Posterior vena cava (tissue), 2 donors: ENCODE measurements around the gene GAD2. TPM values are rescaled to one million over a fixed set of nuclear protein-coding genes. Genes with fewer than 3 reads are reported as not detected.

Source experiments
- DNase-seq: peaks from one replicate; pipeline ENCODE4 v3.0.0-alpha.2; 2020; ENCODE audit warnings: low spot score
- intact Hi-C, 2 donors: fragments of 100-400 bp; cut with DNase I; formaldehyde crosslinking; loops; one replicate each; pipeline versions ENCODE4 v1.14.1 to v1.14.2; 2022 to 2023
- long read RNA-seq, 2 donors: library from polyadenylated mRNA; unstranded; transcript quantifications; one replicate each; pipeline ENCODE4 v2.0.0, GENCODE V29; 2020 to 2021
- total RNA-seq, 2 donors: library from RNA; stranded (reverse); fragmentation: NEBNext Ultra II Directional; extraction: Animal tissue kit (Norgen Biotek cat#: 25700); gene quantifications; one replicate each; pipeline ENCODE4 v1.2.1, GENCODE V29; 2021
- donor health status: DM: yes; HTN: yes; CAD: no.
- donor health status: DM: yes; HTN: yes; CAD: no.

The GAD2 gene
- not detected for total RNA-seq
- long read RNA-seq, donor 1, result 0 reads
- long read RNA-seq, donor 2, result 0 reads

DNA sequence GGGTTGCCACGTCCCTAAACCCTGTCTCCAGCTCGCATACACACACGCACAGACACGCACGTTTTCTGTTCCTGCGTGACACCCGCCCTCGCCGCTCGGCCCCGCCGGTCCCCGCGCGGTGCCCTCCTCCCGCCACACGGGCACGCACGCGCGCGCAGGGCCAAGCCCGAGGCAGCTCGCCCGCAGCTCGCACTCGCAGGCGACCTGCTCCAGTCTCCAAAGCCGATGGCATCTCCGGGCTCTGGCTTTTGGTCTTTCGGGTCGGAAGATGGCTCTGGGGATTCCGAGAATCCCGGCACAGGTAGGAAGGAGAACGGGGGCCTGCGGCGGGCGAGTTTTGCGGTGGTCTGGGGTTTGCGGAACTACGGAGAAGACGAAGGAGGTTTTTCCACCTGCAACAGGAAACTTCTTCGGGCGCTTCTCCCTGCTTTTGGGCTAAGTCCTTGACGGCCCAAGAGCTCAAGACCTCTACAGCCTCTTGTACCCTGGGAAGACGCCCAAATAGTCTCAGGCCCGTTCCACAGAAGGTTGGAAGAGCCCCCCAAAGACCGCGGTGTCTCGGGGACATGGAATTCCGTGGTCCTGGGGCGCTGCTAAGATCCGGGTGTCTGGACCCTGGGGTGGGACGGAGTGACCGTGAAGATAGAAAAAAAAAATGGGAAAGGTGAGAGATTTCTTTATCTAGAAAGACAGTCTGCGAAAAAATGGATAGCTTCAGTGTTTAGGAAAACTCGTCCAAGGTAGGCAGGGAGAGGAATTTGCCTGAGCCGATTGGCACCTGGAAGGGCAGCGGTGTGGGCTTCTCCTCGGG lies at the start of gene GAD2:
GAD2 (plus strand) TSS at position 190 of the 811 bp plus-strand sequence; CDS start at position 226, 36 bp downstream.
- intact Hi-C loops, result no loop called here
- no peak for DNase-seq

DNA sequence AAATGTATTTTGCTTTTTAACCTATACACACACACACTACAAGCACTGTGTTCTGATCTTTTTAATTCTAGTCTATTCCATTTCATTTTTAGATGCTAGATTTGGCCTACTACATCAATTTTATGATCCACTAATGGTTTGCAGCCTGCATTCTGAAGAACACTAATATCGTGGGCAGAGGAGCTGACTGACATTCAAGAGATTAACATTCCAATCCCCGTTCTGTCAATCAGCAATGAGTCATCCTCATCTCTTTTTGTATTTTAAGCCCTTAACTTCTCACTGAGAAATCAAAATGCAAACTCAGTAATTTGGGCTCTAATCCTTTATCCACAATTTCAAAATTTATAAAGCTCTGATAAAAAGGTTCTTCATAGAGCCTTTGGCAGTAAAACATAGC lies 47.1 kb upstream of the GAD2 start:
- no peak for DNase-seq
- intact Hi-C loops, result no loop called here

DNA sequence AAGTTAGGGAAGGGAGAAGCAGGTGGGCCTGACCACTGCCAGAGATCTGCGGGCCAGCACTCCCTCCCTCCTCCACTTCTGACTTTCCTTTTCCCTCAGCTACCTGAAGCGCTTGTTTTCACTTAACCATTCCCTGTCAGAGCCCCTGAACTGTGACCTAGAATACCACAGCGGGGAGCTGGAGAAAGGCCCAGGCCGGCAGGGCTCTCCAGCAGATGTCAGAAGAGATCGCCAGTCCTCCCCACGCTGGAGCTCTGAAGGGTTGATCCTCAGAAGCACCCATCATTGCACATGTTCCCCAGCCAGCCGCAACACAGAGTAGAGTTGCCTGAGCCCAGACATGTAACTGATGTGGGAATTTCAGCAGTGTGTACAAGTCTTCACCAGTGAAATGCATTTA lies 44.4 kb upstream of the GAD2 start:
- intact Hi-C loops, result no loop called here
- DNase-seq, result no peak

DNA sequence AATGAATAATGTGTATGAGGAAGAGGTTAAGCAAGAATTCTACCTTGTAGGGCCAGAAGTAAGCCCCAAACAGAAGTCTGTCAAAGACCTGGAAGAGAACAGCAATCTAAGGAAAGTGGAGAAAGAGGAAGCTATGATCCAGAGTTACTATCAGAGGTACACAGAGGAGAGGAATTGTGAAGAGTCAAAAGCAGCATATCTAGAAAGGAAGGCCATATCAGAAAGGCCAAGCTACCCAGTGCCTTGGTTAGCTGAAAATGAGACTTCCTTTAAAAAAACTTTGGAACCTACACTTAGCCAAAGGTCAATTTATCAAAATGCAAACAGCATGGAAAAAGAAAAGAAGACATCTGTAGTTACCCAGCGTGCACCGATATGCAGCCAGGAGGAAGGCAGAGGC lies 42.7 kb upstream of the GAD2 start:
- intact Hi-C loops, result no loop called here
- DNase-seq, result no peak

DNA sequence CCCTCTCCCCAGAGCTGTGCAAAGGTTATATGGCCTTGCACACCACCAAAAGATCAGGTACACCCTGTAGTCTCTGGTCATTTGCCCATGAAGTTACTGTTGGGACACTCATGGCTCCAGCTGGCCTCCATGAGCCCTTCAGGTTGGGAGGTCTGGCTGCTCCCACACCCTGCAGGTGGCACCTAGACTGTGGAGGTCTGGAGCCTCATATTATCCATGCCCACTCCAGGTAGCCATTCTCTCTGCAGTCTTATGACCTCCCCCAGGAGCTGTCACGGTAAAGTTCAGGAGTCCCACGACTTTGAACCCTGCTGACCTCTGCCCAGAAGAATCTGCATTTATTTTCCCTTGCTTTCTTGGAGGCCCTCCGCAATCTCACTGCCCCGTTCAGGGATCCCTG lies 39.2 kb upstream of the GAD2 start:
- intact Hi-C loops, result no loop called here

DNA sequence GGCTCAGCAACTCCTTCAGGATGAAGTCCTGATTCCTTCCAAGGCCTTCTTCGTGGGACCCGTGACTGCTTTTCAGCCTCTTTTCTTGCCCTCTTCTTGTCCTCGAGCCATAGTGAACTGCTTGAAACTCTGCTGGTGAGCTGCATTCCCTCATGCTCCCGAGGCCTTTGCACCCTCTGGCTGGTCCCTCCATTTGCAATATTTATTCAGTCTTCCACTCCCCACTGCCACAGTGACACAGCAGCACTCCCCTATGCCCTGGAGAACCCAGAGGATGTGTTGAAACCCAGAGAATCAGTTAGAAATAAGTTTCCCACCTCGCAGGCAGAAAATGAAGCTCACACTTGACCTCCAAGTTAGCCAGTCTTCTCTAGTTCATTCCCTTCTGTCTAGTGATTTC lies 22.3 kb upstream of the GAD2 start:
- DNase-seq, result no peak
- intact Hi-C loops, result no loop called here

More for the DNA sequence above, 39.2 kb upstream of the GAD2 start:
- DNase-seq, result no peak

DNA sequence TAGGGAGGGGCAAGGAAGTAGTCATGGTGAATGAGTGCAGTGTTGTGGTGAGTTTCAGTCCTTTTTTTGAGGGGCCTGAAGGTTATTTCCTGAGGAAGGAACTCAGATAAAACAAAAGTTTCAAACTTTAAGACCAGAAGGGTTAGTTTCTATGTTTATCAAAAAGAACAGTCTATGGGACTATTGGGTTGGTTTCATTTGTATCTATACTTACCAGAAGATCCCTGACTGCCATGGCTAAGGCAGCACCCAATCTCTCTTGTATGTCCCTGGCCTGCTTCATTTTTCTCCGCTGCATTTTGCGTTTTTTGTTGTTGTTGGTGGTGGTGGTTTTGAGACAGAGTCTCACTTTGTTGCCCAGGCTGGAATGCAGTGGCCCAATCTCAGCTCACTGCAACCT lies 19.3 kb upstream of the GAD2 start:
- no peak for DNase-seq

DNA sequence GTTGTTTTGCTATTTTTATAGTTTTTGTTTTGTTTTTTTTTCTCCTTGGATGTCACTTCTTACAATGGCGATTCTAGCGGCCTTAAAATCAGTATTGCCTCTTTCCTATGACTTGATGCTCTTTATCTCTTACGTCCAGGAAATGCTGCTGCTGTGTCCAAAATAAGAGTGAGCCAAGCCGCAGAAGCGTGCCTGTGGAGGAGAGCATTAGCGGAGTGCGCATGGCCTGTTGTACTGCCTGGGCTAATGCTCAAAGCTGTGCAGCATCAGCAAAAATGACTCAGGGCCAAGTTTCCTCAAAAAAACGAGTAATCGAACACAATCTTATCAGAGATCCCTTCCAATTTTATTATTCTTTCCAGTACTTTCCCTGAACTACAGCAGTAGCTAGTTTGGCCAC lies 18.5 kb upstream of the GAD2 start:
- intact Hi-C loops, result no loop called here
- DNase-seq, result no peak

More for the DNA sequence above, 19.3 kb upstream of the GAD2 start:
- intact Hi-C loops, result no loop called here

DNA sequence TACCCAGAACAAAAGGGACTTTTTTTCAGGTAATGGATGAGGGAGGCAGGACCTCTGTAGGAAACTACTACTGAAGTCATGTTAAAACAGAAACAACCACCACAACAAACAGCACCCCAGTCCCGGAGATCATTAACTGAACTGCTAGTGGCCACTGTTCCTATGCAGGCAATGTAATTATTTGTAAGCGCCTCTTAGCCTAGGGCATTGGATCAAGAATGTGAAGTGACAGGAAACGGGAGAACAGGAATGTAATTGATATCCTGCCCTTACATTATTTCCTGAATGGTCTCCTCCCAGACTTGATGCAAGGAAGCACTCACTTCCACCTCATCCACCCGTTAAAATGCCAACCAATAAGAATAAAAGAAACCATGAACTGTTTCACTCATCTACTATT lies 16.7 kb upstream of the GAD2 start:
- no peak for DNase-seq
- intact Hi-C loops, result no loop called here

DNA sequence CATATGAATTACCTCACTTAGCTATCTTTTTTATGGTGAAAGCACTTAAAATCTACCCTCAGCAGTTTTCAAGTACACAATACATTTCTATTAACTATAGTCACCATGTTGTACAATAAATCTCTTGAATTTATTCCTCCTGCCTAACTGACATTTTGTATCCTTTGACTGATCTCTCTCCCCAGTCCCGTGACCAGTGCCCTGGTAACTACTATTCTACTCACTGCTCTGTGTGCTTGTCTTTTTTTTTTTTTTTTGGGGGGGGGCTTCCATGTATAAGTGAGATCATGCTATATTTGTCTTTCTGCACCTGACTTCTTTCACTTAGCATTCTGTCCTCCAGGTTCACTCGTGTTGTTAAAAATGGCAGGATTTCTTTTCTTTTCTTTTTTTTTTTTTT lies 11.4 kb upstream of the GAD2 start:
- intact Hi-C loops, result no loop called here
- no peak for DNase-seq

DNA sequence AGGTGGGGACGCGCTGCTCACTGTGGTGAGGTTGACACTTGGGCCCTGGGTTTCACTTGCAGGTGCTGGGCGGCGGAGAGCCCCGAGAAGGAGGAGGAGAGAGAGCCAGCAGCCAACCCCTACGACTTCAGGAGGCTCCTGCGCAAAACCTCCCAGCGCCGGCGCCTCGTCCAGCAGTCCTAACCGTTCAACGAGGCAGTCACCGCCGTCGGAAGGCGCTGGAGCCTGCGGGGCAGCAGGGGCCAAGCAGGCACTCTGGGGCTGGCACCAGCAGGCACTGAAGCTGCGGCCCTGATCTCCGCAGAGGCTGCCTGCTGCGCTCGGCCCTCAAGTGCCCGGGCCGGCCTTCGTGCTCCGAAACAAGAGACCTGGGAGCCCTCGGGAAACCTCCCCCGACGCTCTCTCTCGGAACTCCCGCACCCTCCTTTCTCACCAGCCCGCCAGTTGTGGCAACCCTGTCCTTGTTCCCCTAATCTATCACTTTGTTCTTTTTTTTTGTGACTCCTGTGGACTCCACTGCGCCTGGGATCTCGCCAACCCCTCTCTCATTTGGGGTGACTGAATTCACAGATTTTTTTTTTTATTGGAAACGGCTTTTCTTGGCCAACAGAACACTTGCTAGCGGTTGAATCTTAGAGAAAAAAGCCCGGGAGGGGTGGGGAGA lies 4.7 kb upstream of the GAD2 start:
- intact Hi-C loops, result no loop called here
- no peak for DNase-seq

DNA sequence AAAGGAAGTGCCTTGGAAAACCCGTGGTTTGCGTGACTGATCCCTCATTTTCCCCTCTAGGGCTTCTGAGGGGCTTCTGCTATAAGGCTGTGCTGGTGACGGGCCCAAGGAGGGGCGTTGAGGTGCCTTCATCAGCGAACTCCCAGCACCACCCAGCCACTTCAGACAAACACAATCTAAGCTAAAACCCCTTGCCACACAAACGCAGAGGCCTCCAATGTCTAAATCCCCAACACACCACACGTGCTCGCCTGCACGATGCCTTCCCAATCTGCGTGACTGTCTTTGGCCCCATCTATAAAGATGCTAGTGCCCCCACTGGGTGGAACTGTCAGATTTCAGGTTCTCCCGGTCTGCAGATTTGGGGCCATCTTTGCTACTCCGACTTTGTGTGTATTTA lies 4.1 kb upstream of the GAD2 start:
- DNase-seq, result no peak
- intact Hi-C loops, result no loop called here

DNA sequence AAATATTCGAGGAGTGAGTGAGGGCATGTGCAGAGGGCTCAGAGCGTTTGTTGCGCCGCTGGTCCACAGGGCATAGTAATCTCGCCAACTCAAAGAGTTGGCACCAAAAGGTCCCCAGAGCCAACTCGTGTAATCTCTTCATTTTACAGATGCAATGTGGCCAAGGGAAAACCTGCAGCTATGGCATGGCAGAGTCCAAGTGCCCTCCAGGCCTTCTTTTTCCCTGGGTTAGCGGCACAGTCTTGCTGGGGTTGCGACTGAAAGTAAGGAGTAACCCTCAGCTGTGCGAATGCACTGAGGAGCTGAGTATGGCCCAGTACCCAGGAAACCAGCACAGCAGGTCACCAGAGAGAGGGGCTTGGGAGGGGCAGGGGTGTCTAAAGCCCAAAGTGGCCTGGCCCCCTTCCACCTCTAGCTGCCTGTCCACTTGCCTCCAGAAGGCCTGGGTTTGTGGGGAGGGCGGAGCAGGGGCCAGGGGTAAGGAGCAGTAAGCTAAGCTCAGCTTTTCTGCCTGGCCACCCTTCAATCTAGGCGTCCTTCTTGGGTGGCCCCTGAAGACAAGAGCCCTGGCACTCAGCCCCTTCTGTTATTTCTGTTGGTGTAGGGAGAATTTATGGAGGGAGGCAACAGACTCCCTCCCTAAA lies 3.3 kb upstream of the GAD2 start:
- intact Hi-C loops, result no loop called here
- DNase-seq, result no peak

DNA sequence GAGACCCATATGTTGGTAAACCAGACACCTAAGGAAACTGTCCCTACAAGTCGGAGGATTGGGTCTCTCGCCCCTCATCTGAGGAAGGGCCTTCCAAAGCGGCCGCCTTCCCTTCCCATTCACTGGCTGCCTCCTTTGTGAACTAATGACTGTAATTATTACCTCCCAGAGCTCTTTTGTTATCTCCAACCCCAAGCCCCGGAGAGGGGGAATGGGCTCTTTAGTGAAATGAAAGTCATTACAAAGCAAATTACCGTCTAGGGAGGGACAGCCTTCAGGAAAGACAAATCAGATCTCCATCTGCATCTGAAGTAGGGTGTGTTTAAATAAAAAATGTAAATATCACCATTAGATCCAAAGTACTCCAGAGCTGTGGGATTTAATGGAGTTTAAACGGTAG lies 2.6 kb upstream of the GAD2 start:
- DNase-seq, result no peak
- intact Hi-C loops, result no loop called here

DNA sequence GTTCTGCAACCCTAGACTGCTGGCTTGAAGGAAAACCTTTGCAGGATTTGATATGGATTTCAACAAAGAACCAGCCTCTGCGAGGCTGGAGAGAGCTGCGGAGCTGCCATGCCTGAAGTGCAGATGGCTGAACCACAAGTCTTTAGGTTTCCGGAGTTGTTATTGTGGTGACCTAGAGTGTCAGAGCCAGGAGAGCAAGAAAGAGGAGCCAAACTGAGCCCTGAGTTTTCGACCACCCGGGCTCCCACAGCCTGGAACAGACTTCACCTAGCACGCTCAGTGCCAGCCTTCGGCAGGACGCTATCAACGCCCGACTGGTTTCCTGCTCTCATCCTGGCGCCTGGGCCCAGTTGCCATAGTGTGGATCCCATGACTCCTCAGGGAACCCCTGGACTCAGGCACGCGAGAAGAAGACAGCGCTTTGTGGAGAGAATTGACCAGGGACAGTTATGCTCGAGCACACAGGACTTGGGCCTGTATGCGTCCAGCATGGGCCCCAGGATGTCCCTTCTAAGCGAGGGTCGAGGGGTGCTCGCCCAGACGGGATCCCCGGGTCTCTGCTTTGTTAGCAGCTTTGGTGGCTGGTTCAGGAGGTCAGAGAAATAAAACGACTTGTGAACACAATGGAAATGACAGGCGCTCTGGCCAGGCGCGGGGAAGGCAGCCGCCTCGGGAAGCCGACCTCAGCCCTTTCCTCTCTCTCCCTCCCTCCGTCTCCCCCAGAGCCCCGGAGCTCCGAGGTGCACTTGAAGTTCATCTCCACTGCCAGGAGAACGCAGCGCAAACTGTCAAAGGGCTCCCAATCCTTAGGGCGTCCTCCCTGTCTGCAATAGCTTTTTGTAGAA lies 1.8 kb upstream of the GAD2 start:
- intact Hi-C loops, result no loop called here
- no peak for DNase-seq

DNA sequence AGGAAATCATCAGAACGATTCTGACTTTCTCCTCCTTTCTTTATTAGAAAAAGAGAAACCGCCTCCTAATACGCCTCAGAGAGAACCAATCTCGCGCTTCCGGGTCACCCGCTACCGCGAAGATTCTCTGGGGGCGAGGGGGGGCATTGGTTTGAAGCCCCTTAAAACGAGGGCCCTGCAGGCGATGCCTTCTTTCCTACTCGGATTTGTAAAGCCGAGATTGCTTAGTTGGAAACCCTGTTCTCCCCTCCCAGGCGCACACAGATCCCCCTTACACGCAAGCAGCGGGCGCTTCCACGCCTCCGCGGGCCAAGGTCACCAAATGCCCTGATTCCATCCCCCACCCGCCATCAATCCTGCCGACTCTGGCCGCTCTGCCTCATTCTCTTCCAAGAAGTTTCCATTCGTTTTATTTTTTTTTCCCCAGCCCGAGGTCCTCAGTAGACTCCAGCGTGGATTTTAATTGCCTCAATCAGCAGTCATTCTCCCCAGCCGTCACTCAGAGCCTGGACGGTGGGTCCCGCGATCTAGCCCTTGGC lies 1.1 kb upstream of the GAD2 start:
- DNase-seq, result no peak
- intact Hi-C loops, result no loop called here

DNA sequence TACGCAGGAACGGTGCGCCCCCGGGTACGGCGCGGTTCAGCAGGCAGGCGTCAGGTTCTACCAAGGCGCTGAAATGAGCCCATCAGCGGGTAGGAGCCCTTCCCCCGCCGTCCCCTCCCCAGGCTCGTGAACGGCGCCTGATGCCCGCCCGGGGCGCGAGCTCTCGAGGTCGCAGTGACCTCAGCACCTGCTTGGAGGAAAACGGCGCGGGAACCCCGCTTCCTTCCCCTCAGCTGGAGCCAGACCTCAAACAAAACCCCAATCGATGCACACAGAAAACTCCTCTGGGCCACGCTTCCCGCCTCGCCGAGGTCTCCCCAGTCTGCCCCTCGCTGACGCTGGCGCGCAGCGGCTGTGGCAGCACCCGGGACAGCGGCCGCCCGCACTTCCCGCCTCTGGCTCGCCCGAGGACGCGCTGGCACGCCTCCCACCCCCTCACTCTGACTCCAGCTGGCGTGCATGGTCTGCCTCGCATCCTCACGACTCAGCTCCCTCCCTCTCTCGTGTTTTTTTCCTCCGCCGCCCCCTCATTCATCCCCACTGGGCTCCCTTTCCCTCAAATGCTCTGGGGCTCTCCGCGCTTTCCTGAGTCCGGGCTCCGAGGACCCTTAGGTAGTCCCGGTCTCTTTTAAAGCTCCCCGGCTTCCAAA lies 514 bp upstream of the GAD2 start:
- no peak for DNase-seq
- intact Hi-C loops, result no loop called here

DNA sequence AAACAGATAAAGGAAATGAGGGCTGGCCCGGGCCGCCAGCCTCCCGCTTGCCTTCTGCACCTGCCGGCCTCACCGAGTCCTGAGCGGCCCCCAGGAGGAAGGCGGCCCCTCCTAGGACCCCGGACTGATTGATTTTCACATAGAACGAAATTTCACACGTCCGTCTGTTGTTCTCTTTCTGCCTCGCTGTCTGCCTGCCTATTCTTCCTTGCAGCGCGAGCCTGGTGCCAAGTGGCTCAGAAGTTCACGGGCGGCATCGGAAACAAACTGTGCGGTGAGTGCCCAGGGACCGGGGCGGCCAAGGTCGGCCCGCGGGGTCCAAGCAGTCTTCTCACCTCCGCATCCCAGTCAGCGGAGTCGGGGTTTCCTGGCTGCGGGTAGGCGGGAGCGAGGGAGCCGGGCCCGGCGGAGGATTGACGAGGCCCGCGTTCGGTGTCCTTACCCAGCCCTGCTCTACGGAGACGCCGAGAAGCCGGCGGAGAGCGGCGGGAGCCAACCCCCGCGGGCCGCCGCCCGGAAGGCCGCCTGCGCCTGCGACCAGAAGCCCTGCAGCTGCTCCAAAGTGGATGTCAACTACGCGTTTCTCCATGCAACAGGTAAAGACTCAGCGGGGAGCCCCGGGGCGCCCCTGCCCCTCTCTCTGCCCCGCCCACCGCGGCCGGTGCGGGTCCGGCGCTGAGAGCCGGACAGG lies 967 bp downstream of the GAD2 start:
- DNase-seq, result no peak
- intact Hi-C loops, result no loop called here
